H54 (cell line): ENCODE measurements around the gene OXT.
"Not testable (repeated sequence)": the region's sequence is repeated elsewhere in the genome, so short reads cannot be mapped to it uniquely, and the experiment has no call there.

ENCODE experiments used
- DNase-seq: peaks from one replicate; pipeline ENCODE4 v3.0.0; 2011; ENCODE audit warnings: low spot score, mixed read lengths; ENCODE audit not compliant: insufficient read length
- FAIRE-seq: peaks from 3 replicates; lab custom pipeline; 2011; peaks lifted over from hg19 to GRCh38; lab: Jason Lieb, UNC
- POLR2A ChIP-seq: IDR thresholded peaks from 2 replicates; pipeline ENCODE4 v1.6.1; 2011; ENCODE audit warnings: low read depth, mild to moderate bottlenecking, low read length

The OXT gene

GRCh38 chr20:3071610-3072529 lies at the start of gene OXT:
Gene OXT (plus strand): TSS chr20:3071620. CDS start chr20:3071656, 36 bp downstream.
- no peak for FAIRE-seq
- no peak for DNase-seq
- no peak for TF ChIP-seq POLR2A

- TF ChIP-seq POLR2A = no peak
- no peak for DNase-seq
- no peak for FAIRE-seq
Measured at GRCh38 chr20:3021777-3022176, 49.6 kb upstream of the OXT start.

- not testable (repeated sequence) for FAIRE-seq, DNase-seq
Measured at GRCh38 chr20:3022559-3023490, 48.6 kb upstream of the OXT start.

GRCh38 chr20:3027987-3028386 lies 43.4 kb upstream of the OXT start:
- no peak for DNase-seq
- FAIRE-seq = no peak
- TF ChIP-seq POLR2A = no peak

GRCh38 chr20:3031524-3032147 lies 39.8 kb upstream of the OXT start:
- FAIRE-seq = no peak
- TF ChIP-seq POLR2A = no peak
- DNase-seq = no peak

- FAIRE-seq (no peak), DNase-seq (no peak)
- TF ChIP-seq POLR2A = no peak
Measured at GRCh38 chr20:3032624-3033023, 38.8 kb upstream of the OXT start.

- no peak for TF ChIP-seq POLR2A
- FAIRE-seq = no peak
Measured at GRCh38 chr20:3037654-3038053, 33.8 kb upstream of the OXT start.

GRCh38 chr20:3038454-3038853 lies 33.0 kb upstream of the OXT start:
- no peak for DNase-seq
- FAIRE-seq = no peak
- no peak for TF ChIP-seq POLR2A

More at GRCh38 chr20:3037654-3038053, 33.8 kb upstream of the OXT start:
- no peak for DNase-seq

- no peak for TF ChIP-seq POLR2A
- DNase-seq (no peak), FAIRE-seq (no peak)
Measured at GRCh38 chr20:3039426-3039825, 32.0 kb upstream of the OXT start.

GRCh38 chr20:3040086-3040485 lies 31.3 kb upstream of the OXT start:
- no peak for FAIRE-seq
- DNase-seq = no peak
- TF ChIP-seq POLR2A = no peak

GRCh38 chr20:3041854-3042409 lies 29.5 kb upstream of the OXT start:
- FAIRE-seq = no peak
- no peak for DNase-seq
- no peak for TF ChIP-seq POLR2A

- DNase-seq (no peak), FAIRE-seq (no peak)
- no peak for TF ChIP-seq POLR2A
Measured at GRCh38 chr20:3042625-3043024, 28.8 kb upstream of the OXT start.

GRCh38 chr20:3043322-3043721 lies 28.1 kb upstream of the OXT start, which contains the start of gene GNRH2:
Gene GNRH2 (plus strand): TSS chr20:3043622. CDS start chr20:3044415, 793 bp downstream.
- TF ChIP-seq POLR2A = no peak
- DNase-seq = no peak
- FAIRE-seq = no peak
